ENCODE results near the gene NKPD1. TPM values are rescaled to one million over a fixed set of nuclear protein-coding genes. Genes with fewer than 3 reads are reported as not detected.

NKPD1 gene
- total RNA-seq, 4 donors from 2014 or later = 0.16 to 0.39 TPM; not detected in 2

DNA sequence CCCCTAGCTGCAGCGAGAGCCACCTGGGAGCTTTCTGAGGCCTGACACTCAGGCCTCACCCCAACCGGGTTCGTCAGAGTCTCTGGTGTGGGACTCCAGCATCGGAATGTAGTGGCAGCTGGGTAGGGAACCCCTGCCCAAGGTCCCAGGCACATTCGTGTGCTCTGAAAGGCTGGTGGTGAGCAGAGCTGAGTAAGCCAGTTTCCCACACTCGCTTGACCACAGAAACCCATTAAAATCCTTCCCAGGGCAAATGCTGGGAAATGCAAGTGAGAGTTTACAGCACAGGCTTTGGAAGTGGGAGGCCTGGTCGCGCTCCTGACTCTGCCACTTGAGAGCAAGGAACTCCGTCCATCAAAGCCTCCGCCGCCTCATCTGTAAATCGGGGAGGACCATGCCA, 13.0 kb upstream of the NKPD1 start:
- Histone ChIP-seq H3K27me3 (no peaks in the 10 kb centered on the region), H3K27ac (no peak overlapping the region), H3K4me1 (peaks cover 0 to 25% (median 5%) of the 10 kb centered on the region in 3 donors), H3K4me3 (no peak overlapping the region), H3K36me3 (peaks cover 0 to 6% of the 10 kb centered on the region in 2 donors), H3K9me3 (no peaks in the 10 kb centered on the region)
- no peak for TF ChIP-seq EP300 (IDR thresholded peaks at IDR 0.05)
- no peak for TF ChIP-seq POLR2A (IDR thresholded peaks at IDR 0.05)
- TF ChIP-seq POLR2AphosphoS5 (IDR thresholded peaks at IDR 0.05) = no peak
- TF ChIP-seq, protein P1, sequence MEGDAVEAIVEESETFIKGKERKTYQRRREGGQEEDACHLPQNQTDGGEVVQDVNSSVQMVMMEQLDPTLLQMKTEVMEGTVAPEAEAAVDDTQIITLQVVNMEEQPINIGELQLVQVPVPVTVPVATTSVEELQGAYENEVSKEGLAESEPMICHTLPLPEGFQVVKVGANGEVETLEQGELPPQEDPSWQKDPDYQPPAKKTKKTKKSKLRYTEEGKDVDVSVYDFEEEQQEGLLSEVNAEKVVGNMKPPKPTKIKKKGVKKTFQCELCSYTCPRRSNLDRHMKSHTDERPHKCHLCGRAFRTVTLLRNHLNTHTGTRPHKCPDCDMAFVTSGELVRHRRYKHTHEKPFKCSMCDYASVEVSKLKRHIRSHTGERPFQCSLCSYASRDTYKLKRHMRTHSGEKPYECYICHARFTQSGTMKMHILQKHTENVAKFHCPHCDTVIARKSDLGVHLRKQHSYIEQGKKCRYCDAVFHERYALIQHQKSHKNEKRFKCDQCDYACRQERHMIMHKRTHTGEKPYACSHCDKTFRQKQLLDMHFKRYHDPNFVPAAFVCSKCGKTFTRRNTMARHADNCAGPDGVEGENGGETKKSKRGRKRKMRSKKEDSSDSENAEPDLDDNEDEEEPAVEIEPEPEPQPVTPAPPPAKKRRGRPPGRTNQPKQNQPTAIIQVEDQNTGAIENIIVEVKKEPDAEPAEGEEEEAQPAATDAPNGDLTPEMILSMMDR (IDR thresholded peaks at IDR 0.05) = no peak
- ATAC-seq = no peak
- WGBS, 2 donors (ENCODE audit: low coverage in 1 of 2) = 73 to 77% methylated on average over 3 to 11 of the region's 12 CpGs

DNA sequence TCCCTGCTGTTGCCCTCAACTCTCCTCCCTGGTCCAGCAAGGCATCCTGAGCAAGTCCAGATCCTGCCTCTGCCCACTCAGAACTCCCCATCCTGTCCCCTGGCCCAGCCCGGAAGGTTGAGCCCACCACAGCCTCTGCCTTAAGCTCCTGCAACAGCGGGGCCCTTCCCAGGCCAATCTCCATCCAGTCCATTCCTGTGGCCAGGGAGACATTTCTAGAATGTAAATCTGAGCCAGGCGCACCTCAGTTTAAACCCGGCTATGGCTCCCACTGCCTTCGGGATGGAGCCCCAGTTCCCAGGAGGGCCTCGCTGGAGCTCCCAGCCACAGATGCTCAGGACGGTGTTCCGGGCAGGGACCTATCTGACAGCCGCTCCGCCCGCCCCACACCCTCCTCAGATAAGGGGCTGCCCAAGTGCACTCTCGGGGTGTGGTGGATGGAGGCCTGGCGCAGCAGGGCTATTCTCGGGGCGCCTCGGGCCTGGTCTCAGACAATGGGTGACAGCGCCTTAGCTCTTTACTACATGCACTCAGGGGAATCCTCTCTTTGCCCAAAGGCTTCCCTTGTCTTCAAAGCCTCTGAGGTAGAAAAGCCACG, 11.9 kb upstream of the NKPD1 start:
- no peak for TF ChIP-seq EP300 (IDR thresholded peaks at IDR 0.05)
- peak overlapping the region in 1 of 4 donors; percentile 15 for H3K27ac ChIP-seq
- H3K4me1 ChIP-seq = peaks cover 0 to 24% (median 5%) of the 10 kb centered on the region in 3 donors
- H3K36me3 ChIP-seq = peaks cover 0 to 7% of the 10 kb centered on the region in 2 donors
- ATAC-seq = no peak
- no peaks in the 10 kb centered on the region for H3K27me3 ChIP-seq
- H3K9me3 ChIP-seq = no peaks in the 10 kb centered on the region
- H3K4me3 ChIP-seq = no peak overlapping the region
- WGBS, 2 donors (ENCODE audit: low coverage in 1 of 2) = 100% methylated on average over 2 of the region's 18 CpGs; no CpG with 5 or more reads in 1 of the 2 donors

GRCh38 chr19:45172173-45172572, 11.4 kb upstream of the NKPD1 start:
- Histone ChIP-seq H3K27ac (peak overlapping the region in 1 of 4 donors; percentile 15), H3K4me3 (no peak overlapping the region), H3K9me3 (no peaks in the 10 kb centered on the region), H3K27me3 (no peaks in the 10 kb centered on the region), H3K4me1 (peaks cover 0 to 19% (median 2%) of the 10 kb centered on the region in 3 donors), H3K36me3 (peaks cover 0 to 7% of the 10 kb centered on the region in 2 donors)
- no peak for TF ChIP-seq POLR2A (IDR thresholded peaks at IDR 0.05)
- no peak for TF ChIP-seq POLR2AphosphoS5 (IDR thresholded peaks at IDR 0.05)
- TF ChIP-seq, protein P1 (IDR thresholded peaks at IDR 0.05) = no peak
- TF ChIP-seq EP300 (IDR thresholded peaks at IDR 0.05) = no peak
- no peak for ATAC-seq
- WGBS, 2 donors (ENCODE audit: low coverage in 1 of 2) = 40% methylated on average over 1 of the region's 4 CpGs; no CpG with 5 or more reads in 1 of the 2 donors

GRCh38 chr19:45171211-45171623, 10.4 kb upstream of the NKPD1 start:
- H3K4me1 ChIP-seq = peaks cover 0 to 13% (median 0%) of the 10 kb centered on the region in 3 donors
- no peak overlapping the region for H3K27ac ChIP-seq
- peaks cover 0 to 7% of the 10 kb centered on the region in 2 donors for H3K36me3 ChIP-seq
- H3K9me3 ChIP-seq = no peaks in the 10 kb centered on the region
- TF ChIP-seq EP300 (IDR thresholded peaks at IDR 0.05) (no peak), POLR2A (IDR thresholded peaks at IDR 0.05) (no peak), POLR2AphosphoS5 (IDR thresholded peaks at IDR 0.05) (no peak)
- TF ChIP-seq, protein P1 (IDR thresholded peaks at IDR 0.05) = no peak
- ATAC-seq = peak; percentile 47
- no peak overlapping the region for H3K4me3 ChIP-seq
- H3K27me3 ChIP-seq = no peaks in the 10 kb centered on the region
- 35% methylated on average over 5 of the region's 7 CpGs; no CpG with 5 or more reads in 1 of the 2 donors for WGBS, 2 donors (ENCODE audit: low coverage in 1 of 2)

DNA sequence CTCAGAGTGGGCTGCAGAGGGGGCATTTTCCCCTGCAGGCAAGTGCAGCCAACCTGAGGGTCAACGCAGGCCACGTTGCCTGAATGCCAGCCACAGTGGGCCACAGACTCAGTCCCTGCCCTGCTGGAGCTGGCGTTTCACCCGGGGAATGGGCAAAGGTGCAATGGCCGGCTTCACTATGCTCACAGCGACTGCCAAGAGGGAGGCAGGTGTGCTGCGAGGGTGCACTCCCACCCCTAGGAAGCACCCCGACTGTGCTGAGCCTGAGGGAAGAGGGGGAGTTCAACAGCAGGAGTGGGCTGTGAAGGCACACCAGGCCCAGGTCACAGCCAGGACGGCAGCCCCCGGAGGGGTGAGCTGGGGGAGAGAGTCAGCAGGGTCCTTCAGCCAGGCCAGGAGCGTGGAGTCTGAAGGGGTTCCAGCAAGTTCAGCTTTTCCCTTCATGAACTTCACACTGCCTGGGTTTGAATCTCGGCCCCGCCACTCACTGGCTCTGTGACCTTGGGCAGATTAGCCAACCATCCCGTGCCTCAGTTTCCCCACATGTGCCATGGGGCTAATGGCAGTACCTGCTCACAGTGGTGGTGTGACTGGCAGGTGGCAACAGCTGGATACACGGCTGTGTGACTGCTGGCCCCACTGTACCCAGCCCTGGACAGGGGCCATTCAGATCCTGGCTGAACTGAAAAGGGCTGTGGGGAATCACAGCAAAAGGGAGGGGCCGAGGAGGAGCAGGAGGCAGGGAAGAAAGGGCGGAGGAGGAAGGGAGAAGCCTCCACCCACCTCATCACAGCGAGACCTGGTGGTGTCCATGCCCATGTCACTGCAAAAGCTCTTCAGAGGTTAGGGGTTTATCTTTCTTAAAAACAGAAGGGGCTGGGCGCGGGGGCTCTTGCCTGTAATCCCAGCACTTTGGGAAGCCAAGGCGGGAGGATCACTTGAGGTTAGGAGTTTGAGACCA, 9.6 kb upstream of the NKPD1 start:
- Histone ChIP-seq H3K27ac (no peak overlapping the region), H3K27me3 (no peaks in the 10 kb centered on the region), H3K4me1 (peaks cover 0 to 13% (median 0%) of the 10 kb centered on the region in 3 donors), H3K9me3 (no peaks in the 10 kb centered on the region), H3K36me3 (peaks cover 0 to 7% of the 10 kb centered on the region in 2 donors), H3K4me3 (no peak overlapping the region)
- TF ChIP-seq POLR2AphosphoS5 (IDR thresholded peaks at IDR 0.05) = no peak
- no peak for TF ChIP-seq EP300 (IDR thresholded peaks at IDR 0.05)
- TF ChIP-seq, protein P1 (IDR thresholded peaks at IDR 0.05) = no peak
- TF ChIP-seq POLR2A (IDR thresholded peaks at IDR 0.05) = no peak
- 70 to 85% methylated on average over 5 of the region's 21 CpGs for WGBS, 2 donors (ENCODE audit: low coverage in 1 of 2)
- ATAC-seq = no peak
